Measurements from ENCODE around the gene HSDL1.

DNA sequence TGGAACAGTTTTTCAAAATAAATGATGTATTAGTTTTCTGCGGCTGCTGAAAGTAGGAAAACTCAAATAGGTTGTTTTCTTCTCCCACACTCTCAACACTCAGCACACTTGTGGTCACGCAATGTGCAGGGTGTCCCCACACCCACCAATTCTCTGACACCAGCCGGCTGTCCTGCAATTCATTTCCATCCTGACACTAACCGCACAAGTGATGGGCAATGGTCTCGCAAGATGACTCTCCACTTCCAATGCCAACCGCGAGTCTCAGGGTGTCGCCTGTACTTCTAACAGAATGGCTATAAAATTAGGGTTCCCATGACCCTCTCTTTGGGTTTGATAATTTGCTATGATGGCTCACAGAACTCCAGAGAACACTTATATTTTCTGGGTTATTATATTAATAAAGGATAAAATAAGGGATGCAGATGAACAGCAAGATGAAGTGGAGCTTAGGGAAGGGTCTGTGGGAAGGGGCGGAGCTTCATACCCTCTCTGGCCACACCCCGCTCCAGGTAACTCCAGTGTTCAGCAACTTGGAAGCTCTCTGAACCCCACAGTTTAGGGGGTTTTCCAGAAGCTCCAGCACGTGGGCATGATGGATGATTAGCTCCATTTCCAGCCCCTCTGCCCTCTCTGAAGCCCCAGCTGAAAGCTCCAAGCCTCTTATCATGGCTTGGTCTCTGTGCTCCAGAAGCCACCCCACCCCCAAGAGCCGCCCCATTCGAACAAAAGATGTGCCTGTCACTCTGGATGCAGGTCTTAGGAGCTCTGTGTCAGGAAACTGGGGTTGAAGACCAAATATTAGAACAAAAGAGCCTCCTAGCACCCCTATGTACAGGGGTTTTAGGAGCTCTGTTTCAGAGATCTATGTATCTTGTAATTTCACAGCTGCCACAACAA, 22.1 kb upstream of the HSDL1 start:
- TF ChIP-seq CTCF (IDR thresholded peaks at IDR 0.05) (no peak), ZC3H11A (IDR thresholded peaks at IDR 0.05) (no peak), KDM5A (IDR thresholded peaks at IDR 0.05) (no peak), FOXS1 (CRISPR knock-in tag; IDR thresholded peaks at IDR 0.05) (no peak), POLR2A (IDR thresholded peaks at IDR 0.05; ENCODE audit: low read length) (no peak), TP53 (CRISPR knock-in tag; IDR thresholded peaks at IDR 0.05) (no peak), SMC3 (IDR thresholded peaks at IDR 0.05) (no peak), MAFK (IDR thresholded peaks at IDR 0.05; ENCODE audit: partially characterized antibody) (no peak), ELK1 (IDR thresholded peaks at IDR 0.05; ENCODE audit: low read depth, low read length) (no peak), REST (IDR thresholded peaks at IDR 0.05) (no peak), MYC (IDR thresholded peaks at IDR 0.05; ENCODE audit: borderline replicate concordance, low read length) (no peak), PHF8 (IDR thresholded peaks at IDR 0.05; ENCODE audit: borderline replicate concordance, low read depth) (no peak)
- TF ChIP-seq, protein P1, sequence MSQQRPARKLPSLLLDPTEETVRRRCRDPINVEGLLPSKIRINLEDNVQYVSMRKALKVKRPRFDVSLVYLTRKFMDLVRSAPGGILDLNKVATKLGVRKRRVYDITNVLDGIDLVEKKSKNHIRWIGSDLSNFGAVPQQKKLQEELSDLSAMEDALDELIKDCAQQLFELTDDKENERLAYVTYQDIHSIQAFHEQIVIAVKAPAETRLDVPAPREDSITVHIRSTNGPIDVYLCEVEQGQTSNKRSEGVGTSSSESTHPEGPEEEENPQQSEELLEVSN (IDR thresholded peaks at IDR 0.05; ENCODE audit: borderline replicate concordance, low read depth) = no peak
